H9 (cell line): ENCODE measurements around the gene EFTUD2. TPM values are rescaled to one million over a fixed set of nuclear protein-coding genes. Genes with fewer than 3 reads are reported as not detected.
A peak's percentile ranks its signal among the peaks of the same experiment; 100 is the strongest.

Experiments
- DNase-seq: peaks from one replicate; pipeline ENCODE4 v3.0.0-alpha.2; 2017
- H2AFZ ChIP-seq: one replicate; pipeline ENCODE4 v1.6.1; 2013; ENCODE audit warnings: mild to moderate bottlenecking, low read length, control low read depth, moderate library complexity
- H2AK5ac ChIP-seq: 2 replicates; pipeline ENCODE4 v1.6.1; 2013; ENCODE audit warnings: low read length, control low read depth, mixed read lengths; ENCODE audit not compliant: insufficient read length
- H2BK120ac ChIP-seq: one replicate; pipeline ENCODE4 v1.6.1; 2013; ENCODE audit warnings: low read depth, mild to moderate bottlenecking, low read length, control low read depth, inconsistent platforms; ENCODE audit not compliant: poor library complexity, severe bottlenecking
- H2BK12ac ChIP-seq: 2 replicates; pipeline ENCODE4 v1.6.1; 2013; ENCODE audit warnings: low read length, control low read depth, mixed read lengths, low read depth; ENCODE audit not compliant: insufficient read length
- H2BK15ac ChIP-seq: 2 replicates; pipeline ENCODE4 v1.6.1; 2013; ENCODE audit warnings: low read depth, low read length, control low read depth
- H2BK20ac ChIP-seq: one replicate; pipeline ENCODE4 v1.6.1; 2013; ENCODE audit warnings: low read depth, mild to moderate bottlenecking, low read length, control low read depth, inconsistent platforms; ENCODE audit not compliant: poor library complexity, severe bottlenecking
- H2BK5ac ChIP-seq: 2 replicates; pipeline ENCODE4 v1.6.1; 2013; ENCODE audit warnings: low read length, control low read depth, mixed read lengths; ENCODE audit not compliant: insufficient read length
- H3K14ac ChIP-seq: 2 replicates; pipeline ENCODE4 v1.6.1; 2013; ENCODE audit warnings: low read length, control low read depth; ENCODE audit not compliant: insufficient read depth
- H3K18ac ChIP-seq: 2 replicates; pipeline ENCODE4 v1.6.1; 2013; ENCODE audit warnings: low read depth, mild to moderate bottlenecking, mixed read lengths, low read length, control low read depth; ENCODE audit not compliant: insufficient read length
- H3K23ac ChIP-seq: 2 replicates; pipeline ENCODE4 v1.6.1; 2013; ENCODE audit warnings: low read length, control low read depth, mixed read lengths, low read depth; ENCODE audit not compliant: insufficient read length
- H3K23me2 ChIP-seq: 2 replicates; pipeline ENCODE4 v1.6.1; 2013; ENCODE audit warnings: low read depth, mild to moderate bottlenecking, mixed read lengths, low read length, control low read depth; ENCODE audit not compliant: insufficient read length, poor library complexity, severe bottlenecking
- H3K27ac ChIP-seq: 2 replicates; pipeline ENCODE4 v1.5.1; 2013; ENCODE audit warnings: low read length, control low read depth, mixed read lengths, low read depth; ENCODE audit not compliant: insufficient read length
- H3K27me3 ChIP-seq: 2 replicates; pipeline ENCODE4 v1.6.1; 2013; ENCODE audit warnings: low read length, control low read depth, inconsistent platforms; ENCODE audit not compliant: insufficient read depth
- H3K4ac ChIP-seq: 2 replicates; pipeline ENCODE4 v1.6.1; 2013; ENCODE audit warnings: low read depth, mild to moderate bottlenecking, control low read depth, inconsistent platforms, low read length, moderate library complexity
- H3K4me1 ChIP-seq: 2 replicates; pipeline ENCODE4 v1.6.1; 2013; ENCODE audit warnings: low read length, control low read depth, inconsistent platforms; ENCODE audit not compliant: insufficient read depth
- H3K4me2 ChIP-seq: 2 replicates; pipeline ENCODE4 v1.6.1; 2013; ENCODE audit warnings: low read length, control low read depth, mixed read lengths; ENCODE audit not compliant: insufficient read length, insufficient read depth
- H3K56ac ChIP-seq: 2 replicates; pipeline ENCODE4 v1.6.1; 2013; ENCODE audit warnings: low read depth, mild to moderate bottlenecking, mixed read lengths, low read length, control low read depth; ENCODE audit not compliant: insufficient read length
- H3K79me1 ChIP-seq: 2 replicates; pipeline ENCODE4 v1.6.1; 2013; ENCODE audit warnings: low read depth, mild to moderate bottlenecking, moderate library complexity, low read length, control low read depth, inconsistent platforms; ENCODE audit not compliant: insufficient read depth, poor library complexity, severe bottlenecking
- H3K79me2 ChIP-seq: 2 replicates; pipeline ENCODE4 v1.6.1; 2013; ENCODE audit warnings: low read length, control low read depth, inconsistent platforms; ENCODE audit not compliant: insufficient read depth
- H3K9ac ChIP-seq: 2 replicates; pipeline ENCODE4 v1.6.1; 2013; ENCODE audit warnings: low read length, control low read depth, mixed read lengths; ENCODE audit not compliant: insufficient read length; ENCODE audit errors: extremely low read depth
- H3K9me3 ChIP-seq: one replicate; pipeline ENCODE4 v1.6.1; 2013; ENCODE audit warnings: low read depth, low read length, inconsistent platforms; ENCODE audit not compliant: control insufficient read depth
- H3T11ph ChIP-seq: one replicate; pipeline ENCODE4 v1.6.1; 2013; ENCODE audit warnings: mild to moderate bottlenecking, low read length, control low read depth, inconsistent platforms
- H4K20me1 ChIP-seq: one replicate; pipeline ENCODE4 v1.6.1; 2013; ENCODE audit not compliant: control insufficient read depth, insufficient read length, insufficient read depth
- H4K5ac ChIP-seq: 2 replicates; pipeline ENCODE4 v1.6.1; 2013; ENCODE audit warnings: low read depth, mild to moderate bottlenecking, mixed read lengths, low read length, control low read depth; ENCODE audit not compliant: insufficient read length
- H4K8ac ChIP-seq: replicated peaks from 2 replicates; pipeline ENCODE4 v1.6.1; 2013; ENCODE audit warnings: low read length, control low read depth, mixed read lengths, low read depth; ENCODE audit not compliant: insufficient read length
- H4K91ac ChIP-seq: 2 replicates; pipeline ENCODE4 v1.6.1; 2013; ENCODE audit warnings: low read depth, mild to moderate bottlenecking, moderate library complexity, mixed read lengths, low read length, control low read depth; ENCODE audit not compliant: insufficient read length
- H3K27ac Mint-ChIP-seq, 3 experiments: 2 replicates in 2 of 3; 3 replicates in 1 of 3; pipeline ENCODE4 v1.8.0; 2020 to 2021; ENCODE audit warnings: mixed read lengths in 3 of 3, mild to moderate bottlenecking in 1 of 3, moderate library complexity in 1 of 3
- H3K27me3 Mint-ChIP-seq: 2 replicates; pipeline ENCODE4 v1.8.0; 2021; ENCODE audit warnings: low read depth, mild to moderate bottlenecking, moderate library complexity, mixed read lengths
- H3K36me3 Mint-ChIP-seq, 3 experiments: 2 replicates in 2 of 3; 3 replicates in 1 of 3; pipeline ENCODE4 v1.8.0; 2020 to 2021; ENCODE audit warnings: low read depth in 3 of 3, mixed read lengths in 3 of 3; ENCODE audit not compliant: insufficient read depth in 1 of 3
- H3K4me1 Mint-ChIP-seq, 2 experiments: 2 replicates each; pipeline ENCODE4 v1.8.0; 2020; ENCODE audit warnings: mixed read lengths in 2 of 2
- H3K4me3 Mint-ChIP-seq, 2 experiments: 2 replicates in 1 of 2; 3 replicates in 1 of 2; pipeline ENCODE4 v1.8.0; 2020 to 2021; ENCODE audit warnings: mild to moderate bottlenecking in 2 of 2, mixed read lengths in 2 of 2, moderate library complexity in 1 of 2
- H3K9me3 Mint-ChIP-seq, 2 experiments: 2 replicates in 1 of 2; 3 replicates in 1 of 2; pipeline ENCODE4 v1.8.0; 2020; ENCODE audit warnings: mild to moderate bottlenecking in 2 of 2, mixed read lengths in 2 of 2, moderate library complexity in 1 of 2
- CTCF ChIP-seq: fragments of 200-600 bp; sonication (generic); conservative IDR thresholded peaks from 3 replicates; pipeline ENCODE4 v1.8.0; 2021; ENCODE audit warnings: antibody characterized with exemption, mild to moderate bottlenecking
- WGBS: extraction: QIAGEN DNeasy Blood & Tissue Kit; methylation state at CpG from one replicate; pipeline ENCODE4 v1.1.7; 2013; ENCODE audit warnings: missing lambda C conversion rate, low lambda C conversion rate, mixed read lengths; ENCODE audit not compliant: insufficient read length; ENCODE audit errors: extremely low coverage; 5-methylcytosine and 5-hydroxymethylcytosine counted together
- total RNA-seq: library from RNA; stranded (reverse); gene quantifications from 2 replicates; pipeline ENCODE4 v1.2.1, GENCODE V29; 2021

Gene EFTUD2
- total RNA-seq, 1 experiment from 2014 or later, result 150 TPM

DNA sequence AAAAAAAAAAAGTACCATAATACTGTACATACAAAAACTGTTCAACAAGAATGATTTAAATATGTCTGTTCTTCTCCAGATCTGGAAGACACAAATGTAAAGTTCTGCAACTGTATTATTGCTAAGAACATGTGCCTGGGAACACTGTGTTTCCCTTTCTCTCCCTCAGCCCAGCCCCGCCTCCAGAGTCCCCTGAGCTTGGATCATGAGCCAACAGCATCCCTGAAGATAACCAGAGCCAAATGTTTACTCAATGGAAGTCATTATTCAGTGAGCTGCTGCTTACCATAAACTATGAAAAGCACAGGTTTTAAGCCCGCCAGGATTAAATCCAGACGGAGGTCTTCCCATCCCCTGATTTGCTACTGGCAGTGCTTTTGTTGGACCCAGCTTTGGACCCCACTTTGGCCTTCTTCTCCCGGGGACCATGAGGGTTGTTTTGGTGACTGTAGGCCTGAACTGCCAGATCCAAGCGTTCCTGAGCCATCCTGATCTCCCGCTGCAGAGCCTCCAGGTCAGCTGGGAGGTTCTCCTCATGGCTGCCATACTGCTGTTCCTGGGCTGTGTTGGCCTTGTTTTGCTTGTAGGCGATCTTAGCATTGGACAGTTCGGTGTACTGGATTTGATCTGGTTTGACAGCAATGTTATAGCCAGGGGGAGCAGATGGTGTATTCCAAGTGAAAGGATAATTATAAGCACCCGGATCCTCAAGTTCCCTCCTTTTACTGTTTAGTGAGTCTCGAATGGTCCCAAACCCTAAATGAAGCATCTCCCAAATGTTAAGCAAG, 94.7 kb downstream of the EFTUD2 start:
- no peaks in the 10 kb centered on the region for H3K27me3 ChIP-seq
- H2AK5ac ChIP-seq, result no peak overlapping the region
- H4K91ac ChIP-seq, result no peak overlapping the region
- WGBS, result no CpG with 5 or more reads among the region's 10 CpGs
- H3K27me3 Mint-ChIP-seq, result no peaks in the 10 kb centered on the region
- no peak overlapping the region for H3T11ph ChIP-seq
- H3K4me1 ChIP-seq, result no peaks in the 10 kb centered on the region
- H3K27ac Mint-ChIP-seq, result peak overlapping the region in 1 of 3 experiments; percentile 22; a peak in 1 of 7 replicates
- H3K4ac ChIP-seq, result no peak overlapping the region
- H3K56ac ChIP-seq, result no peak overlapping the region
- peaks cover 5% of the 10 kb centered on the region for H3K79me1 ChIP-seq
- no peak overlapping the region for H3K9ac ChIP-seq
- H3K27ac ChIP-seq, result no peak overlapping the region
- H3K36me3 Mint-ChIP-seq, result peaks cover 46 to 83% (median 73%) of the 10 kb centered on the region in 3 experiments
- no peak overlapping the region for H2BK120ac ChIP-seq
- no peaks in the 10 kb centered on the region for H3K9me3 ChIP-seq
- H2BK5ac ChIP-seq, result no peak overlapping the region
- TF ChIP-seq CTCF, result no peak
- H2BK12ac ChIP-seq, result no peak overlapping the region
- no peaks in the 10 kb centered on the region for H3K23me2 ChIP-seq
- H2AFZ ChIP-seq, result no peak overlapping the region
- H2BK20ac ChIP-seq, result no peak overlapping the region
- no peak overlapping the region for H4K5ac ChIP-seq
- H3K79me2 ChIP-seq, result peaks cover 6% of the 10 kb centered on the region; the same call in 1 of the 2 replicates
- H3K14ac ChIP-seq, result no peak overlapping the region
- no peak overlapping the region for H2BK15ac ChIP-seq
- DNase-seq, result no peak
- no peak overlapping the region for H3K4me3 Mint-ChIP-seq
- H3K23ac ChIP-seq, result no peak overlapping the region
- no peaks in the 10 kb centered on the region for H4K20me1 ChIP-seq
- H3K4me2 ChIP-seq, result no peak overlapping the region
- no peaks in the 10 kb centered on the region for H3K9me3 Mint-ChIP-seq
- peaks cover 3 to 7% of the 10 kb centered on the region in 2 experiments; a peak in 3 of 4 replicates for H3K4me1 Mint-ChIP-seq
- no peak overlapping the region for H3K18ac ChIP-seq
- H4K8ac ChIP-seq, result no peak overlapping the region
